DMS153 treated with DMSO at 0.1 percent for 48 hours (cell line): Measurements from ENCODE around the gene SDC1.
A peak's percentile ranks its signal among the peaks of the same experiment; 100 is the strongest.
"Not testable (repeated sequence)": the region's sequence is repeated elsewhere in the genome, so short reads cannot be mapped to it uniquely, and the experiment has no call there.

Source experiments
- DNase-seq: peaks from one replicate; lab custom pipeline; 2025; ENCODE audit not compliant: unreplicated experiment; lab: John Stamatoyannopoulos, UW

The SDC1 gene

DNA sequence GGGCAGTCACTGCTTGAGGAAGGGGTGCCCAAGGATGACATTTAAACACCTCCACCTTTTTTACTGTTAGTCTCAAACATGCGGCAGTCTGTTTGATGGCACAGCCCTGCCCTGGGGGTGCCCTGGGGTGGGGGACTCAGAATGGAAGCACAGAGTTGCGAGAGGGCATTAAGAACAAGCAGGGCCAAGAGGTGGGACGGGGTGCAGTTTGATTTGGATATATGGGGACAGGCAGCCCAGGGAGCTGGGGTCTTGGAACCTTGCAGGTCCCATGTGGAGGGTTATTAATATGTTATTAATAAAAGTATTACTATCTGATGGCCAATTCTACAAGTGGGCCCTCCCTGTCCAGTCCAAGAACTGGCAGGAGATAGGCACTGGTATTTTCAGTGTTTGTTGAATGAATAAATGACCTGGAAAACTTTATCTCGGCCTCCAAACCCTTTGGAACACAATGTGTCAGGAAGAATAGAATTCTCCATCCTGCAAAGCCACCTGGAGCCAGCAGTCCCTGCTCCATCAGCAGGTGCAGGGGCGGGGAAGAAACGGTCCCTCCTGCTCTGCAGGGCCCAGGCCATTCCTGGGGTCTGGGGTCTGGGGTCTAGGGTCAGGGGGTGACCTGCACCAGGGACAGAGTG lies 25.2 kb downstream of the SDC1 start:
- no peak for DNase-seq

DNA sequence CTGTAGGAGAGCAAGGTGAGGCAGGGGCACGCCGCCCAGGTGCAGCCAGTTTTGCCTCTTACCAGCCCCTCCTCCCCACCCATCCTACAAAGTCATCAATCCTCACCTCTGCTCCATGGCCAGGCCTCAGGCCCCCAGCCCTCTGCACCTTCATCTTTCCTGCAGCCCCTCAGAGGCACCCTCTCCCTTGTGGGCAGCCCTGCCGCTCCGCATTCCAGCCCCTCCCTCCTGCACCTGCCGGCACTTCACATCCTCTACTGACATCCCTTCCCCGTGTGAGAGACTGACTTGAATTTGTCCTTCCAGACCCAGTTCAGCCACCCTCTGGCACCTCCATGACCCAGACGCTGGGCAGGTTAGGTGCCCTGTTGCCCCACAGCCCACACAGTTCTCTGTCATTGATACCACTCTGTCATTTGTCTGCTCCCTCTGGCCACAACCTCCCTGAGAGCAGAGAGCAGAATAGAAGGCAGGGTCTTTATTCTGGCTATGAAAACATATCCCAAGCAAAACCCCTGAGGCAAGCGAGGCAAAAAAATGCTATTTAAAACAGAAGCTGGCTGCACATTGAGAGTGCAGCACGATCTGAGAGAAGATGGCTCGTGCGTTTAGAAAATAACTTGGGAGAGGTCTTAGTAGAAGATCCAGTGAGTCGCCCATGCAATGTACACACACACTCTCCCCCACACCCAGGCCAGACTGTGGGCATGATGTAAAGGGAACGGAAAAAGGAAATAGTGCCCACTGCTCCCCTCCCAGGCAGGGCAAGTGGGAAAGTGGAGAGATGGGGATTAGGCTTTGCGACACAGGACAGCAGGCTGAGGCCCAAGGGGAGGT lies 25.9 kb downstream of the SDC1 start:
- DNase-seq: no peak

DNA sequence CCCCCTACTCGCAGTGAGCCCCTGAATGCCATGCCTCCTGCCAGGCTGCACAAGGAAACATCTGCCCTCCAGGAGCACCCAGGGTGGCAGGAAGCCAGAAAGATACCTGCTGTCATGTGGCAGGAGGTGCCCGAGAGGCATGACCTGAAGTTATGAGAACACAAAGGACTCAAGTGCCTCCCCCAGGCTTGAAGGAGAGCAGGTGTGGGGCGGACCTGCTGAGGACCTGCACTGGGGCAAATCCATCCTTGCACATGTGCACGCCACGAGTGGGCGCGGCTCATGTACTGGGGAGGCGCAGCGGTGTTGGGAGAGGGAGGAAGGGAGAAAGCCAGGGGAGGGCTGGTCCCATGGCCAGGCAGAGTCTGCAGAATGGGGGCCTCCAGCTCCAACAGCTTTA lies 26.9 kb downstream of the SDC1 start:
- peak; percentile 61 for DNase-seq

GRCh38 chr2:20197192-20197591 lies 27.7 kb downstream of the SDC1 start:
- no peak for DNase-seq

DNA sequence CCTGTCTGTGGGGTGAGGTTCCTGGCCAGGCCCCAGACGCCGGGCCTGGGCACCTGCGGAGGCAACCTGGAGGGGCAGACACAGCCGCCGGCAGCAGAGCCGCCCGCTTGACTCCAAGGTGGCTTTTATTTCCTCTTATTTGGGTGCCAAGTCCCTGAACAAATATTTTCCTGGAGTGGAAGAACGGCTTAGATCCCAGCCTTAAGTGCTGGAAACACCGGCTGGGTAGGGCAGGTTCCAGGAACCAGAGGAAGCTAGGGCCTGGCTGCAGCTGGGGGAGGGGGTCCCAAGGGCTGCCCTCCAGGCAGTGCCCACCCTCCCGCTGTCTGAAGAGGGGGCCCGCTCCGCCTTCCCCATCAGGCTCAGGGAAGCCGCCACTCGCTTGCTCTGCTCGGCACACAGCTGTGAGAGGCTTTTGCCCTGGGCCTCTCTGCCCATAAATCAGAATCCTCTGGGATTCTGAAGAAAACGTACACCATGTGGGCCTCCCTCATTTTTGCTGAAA lies 28.2 kb downstream of the SDC1 start:
- peak; percentile 55 for DNase-seq

DNA sequence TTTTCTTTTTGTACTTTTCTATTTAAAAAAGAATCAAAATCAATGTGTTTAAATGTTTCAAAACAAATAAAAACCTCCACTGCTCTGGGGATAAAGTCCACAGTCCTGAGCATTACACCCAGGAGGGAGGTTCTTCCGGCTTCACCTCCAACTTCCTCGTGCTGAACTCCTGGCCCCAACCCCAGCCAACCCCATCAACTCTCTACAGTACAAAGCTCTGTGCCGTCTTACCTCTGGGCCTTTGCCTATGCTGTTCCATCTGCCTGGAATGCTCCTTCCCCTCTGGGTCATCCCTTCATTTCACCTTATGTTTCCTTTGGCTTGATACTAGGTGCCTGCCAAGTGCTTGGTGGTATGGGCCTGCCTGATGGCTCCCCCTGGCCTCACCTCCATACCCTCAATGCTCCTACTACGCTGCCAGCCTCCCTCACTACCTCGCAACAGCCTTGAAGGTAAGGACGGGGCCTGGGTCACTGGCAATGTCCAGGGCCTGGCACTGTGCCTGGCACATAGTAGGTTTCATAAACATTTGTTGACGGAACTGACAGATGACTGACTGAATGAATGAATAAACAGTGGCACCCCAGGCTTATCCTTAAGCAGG lies 28.8 kb downstream of the SDC1 start:
- no peak for DNase-seq

DNA sequence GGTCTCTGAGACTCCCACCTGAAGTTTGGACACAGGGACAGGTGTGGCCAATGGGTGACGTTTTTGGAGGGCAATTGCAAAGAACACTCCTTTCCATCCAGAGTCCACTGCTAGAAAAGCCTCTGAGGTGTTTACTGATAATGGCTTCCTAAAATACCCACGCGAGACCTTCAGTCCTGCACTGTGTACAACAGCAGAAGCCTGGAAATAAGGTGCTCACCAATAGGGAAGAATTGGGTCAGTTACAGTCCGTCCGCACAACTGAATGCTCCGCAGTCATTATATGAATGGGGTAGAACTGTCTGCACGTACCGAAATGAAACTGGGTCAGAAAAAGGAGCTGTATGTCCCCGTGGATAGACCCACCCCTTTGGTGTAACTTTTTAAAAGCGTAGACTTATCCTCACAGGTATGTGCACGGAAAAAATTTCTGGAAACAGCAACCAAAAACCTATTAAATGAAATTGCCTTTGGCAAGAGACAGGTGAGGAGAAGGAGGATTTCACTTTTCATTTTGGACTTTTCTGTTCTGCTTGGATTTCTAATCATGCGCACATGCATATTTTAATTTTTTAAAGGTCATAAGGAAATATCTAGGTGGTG lies 29.4 kb downstream of the SDC1 start:
- no peak for DNase-seq

DNA sequence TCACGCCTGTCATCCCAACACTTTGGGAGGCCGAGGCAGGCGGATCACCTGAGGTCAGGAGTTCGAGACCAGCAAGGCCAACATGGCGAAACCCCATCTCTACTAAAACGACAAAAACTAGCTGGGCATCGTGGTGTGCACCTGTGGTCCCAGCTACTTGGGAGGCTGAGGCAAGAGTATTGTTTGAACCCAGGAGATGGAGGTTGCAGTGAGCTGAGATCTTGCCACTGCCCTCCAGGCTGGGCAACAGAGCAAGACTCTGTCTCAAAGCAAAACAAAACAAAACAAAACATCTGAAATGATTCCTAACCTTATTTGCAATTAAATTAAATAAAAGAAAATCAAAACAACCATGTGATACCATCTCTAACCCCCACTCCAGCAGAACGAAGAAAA lies 29.9 kb downstream of the SDC1 start:
- DNase-seq: not testable (repeated sequence)

GRCh38 chr2:20194097-20195015 lies 30.6 kb downstream of the SDC1 start:
- DNase-seq: no peak

DNA sequence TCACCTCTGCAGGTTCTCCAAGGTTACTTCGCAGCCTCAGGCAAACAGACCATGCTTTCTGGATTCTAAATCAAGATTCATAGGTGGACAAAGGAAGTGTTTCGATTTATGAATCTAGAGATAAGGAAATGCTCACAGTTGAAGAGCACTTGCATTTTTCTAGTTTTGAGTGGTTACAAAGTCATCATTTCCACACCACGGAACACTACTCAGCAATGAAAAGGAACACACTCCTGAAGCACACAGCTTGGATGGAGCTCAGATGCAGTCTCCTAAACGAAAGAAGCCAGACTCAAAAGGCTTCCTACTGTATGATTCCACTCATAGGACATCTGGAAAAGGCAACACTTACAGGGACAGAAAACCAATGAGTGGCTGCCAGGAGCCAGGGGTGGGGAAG lies 31.7 kb downstream of the SDC1 start:
- no peak for DNase-seq

DNA sequence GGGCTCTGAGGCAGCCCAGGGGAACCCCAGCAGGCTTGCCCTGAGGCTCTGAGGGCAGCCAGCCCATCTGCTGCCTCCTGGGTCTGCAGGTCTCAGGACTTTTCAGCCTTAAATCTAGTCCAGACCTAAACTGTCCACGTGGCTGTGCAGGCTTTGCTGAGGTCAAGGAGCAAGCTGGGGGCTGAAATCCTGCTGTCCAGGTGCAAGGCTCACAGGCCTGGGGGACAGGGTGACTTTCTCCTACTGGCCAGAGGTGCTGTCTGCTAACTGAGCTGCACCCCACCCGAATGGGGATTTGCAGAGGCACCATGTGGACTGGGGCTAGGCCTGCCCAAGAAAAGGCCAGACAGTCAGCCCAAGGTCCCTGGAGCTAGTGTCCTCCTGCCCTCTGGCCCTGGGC lies 32.1 kb downstream of the SDC1 start:
- no peak for DNase-seq

DNA sequence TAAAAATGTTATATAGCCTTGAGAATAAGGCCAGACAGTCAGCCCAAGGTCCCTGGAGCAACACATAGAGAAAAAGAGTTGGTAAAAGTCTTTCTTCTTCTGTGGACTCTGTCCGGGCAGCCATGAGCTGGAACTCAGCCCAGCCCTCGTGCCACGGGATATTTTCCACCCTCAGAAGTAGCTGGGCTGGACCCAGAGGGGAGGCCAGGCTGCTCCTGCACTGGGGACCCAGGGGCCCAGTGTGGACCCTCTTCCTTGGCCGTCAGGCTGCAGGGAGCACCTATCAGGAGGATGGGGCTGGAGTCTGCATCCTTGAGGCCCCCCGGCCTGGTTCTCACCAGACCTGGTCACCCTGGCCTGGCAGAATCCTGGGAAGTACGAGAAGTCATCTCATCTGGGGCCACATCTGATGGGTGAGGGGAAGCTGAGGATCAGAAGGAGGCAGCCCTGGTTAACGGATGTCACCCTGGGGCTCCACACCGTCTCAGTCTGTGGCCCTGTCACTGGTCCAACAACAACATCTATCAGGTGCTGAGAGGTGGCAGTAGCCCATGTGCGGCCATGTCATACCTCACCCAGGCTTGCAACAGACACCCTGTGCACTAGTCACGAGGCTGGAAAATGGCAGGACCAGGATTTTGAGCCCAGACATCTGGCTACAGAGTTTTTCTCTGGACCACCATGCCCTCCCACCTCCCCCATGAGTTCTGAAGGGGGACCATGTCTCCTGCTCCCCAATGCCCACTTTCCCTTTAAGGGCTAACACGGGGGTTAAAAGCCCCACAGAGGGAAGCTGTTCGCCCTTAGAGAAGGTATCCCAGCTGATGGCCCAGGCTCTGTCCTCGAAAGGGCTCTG lies 33.0 kb downstream of the SDC1 start:
- DNase-seq: no peak

DNA sequence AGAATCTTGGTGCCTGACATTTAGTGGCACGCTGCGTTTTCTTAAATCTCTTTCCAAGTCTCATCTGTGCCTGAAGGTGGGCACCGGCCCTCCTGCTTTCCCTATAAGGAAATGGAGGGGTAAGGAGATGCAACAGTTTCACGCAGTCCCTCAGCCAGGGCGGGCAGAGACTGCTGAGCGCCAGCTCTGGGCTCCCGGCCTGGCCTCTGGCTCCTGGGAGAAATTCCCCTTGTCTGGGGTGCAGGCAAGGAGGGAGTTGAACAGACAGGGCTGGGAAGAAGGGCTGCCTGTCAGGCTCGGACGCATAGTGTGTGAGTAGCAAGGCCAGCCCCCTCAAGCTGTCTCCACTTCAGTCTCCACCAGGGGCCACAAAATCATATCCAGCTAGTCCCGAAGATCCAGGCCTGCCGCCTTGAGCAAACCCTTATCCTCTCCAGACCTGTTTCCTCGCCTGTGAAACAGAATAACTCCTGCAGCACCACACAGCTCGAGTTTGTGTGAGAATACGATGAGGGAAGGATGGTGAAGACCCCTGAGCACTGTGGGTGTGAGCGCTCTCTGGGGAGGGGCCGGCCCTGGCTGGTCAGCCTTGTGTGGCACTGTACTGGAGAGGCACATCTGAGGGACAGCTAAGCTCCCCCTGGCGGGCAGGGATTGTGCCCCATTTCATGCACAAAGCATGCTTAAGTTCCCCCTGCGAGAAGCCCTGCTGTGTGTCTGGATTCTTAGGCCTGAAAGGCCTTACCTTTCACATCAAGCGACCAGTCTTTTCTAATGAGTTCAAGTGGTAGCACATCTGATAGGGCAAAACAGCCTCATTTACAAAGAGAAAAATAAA lies 33.8 kb downstream of the SDC1 start:
- no peak for DNase-seq

DNA sequence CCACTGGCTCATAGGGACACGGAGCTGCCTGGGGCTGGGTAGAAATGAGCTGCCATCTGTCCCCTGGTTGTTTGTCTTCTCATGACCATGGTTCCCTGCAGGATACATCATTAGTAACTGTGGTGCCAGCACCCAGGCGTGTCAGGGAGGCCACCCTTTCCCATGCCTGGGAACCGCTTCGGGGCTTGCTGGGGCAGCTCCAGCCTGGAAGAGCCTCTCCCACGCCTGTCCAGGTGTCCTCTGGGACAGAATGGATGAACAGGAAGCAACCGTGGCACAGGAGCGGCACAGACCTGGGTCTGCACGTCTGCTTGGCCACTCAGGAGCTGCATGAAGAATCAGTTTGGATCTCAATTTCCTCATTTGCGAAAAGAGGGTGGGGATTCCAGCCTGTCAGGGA lies 34.8 kb downstream of the SDC1 start:
- DNase-seq: no peak

GRCh38 chr2:20189299-20189931 lies 35.5 kb downstream of the SDC1 start:
- DNase-seq: no peak

- no peak for DNase-seq
These were observed 36.1 kb downstream of the SDC1 start for GRCh38 chr2:20188851-20189250.

DNA sequence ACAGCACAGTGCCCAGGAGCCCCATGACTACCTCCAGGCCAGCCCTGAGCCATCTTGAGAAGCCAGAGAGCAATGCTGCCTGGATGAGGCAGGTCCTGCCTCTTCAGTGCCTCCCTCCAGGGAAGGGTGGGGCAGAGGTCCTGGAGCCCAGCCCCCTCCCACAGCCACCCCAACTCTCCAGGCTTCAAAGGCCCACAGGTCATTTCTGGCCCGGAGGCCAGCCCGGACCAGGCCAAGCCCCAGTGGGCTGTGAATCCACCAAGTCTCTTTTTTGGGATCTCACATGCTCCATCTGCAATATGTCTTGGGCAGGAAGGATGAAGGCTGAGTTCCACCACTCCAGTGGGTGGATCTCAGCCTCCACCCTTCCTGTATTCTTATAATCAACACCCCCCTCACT lies 36.7 kb downstream of the SDC1 start:
- no peak for DNase-seq

DNA sequence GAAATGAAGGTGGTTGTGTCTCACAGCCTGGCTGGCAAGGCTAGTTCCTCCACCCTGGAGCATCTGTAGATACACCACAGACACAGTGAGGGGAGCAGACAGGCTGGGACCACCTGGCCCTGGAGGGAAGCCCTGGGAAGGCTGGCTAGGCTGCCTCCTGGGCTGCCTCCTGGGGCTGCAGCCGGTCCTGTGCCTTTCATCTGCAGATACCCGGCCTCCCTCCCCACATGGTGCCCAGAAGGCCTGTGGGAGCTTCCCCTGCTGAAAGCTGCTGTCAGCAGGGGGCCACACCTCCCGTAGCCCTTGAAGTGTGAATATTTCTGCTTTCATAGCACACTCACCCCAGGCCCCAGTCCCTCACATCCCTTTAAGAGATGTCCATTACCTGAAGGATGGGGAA lies 37.6 kb downstream of the SDC1 start:
- DNase-seq: no peak

GRCh38 chr2:20186855-20187187 lies 38.1 kb downstream of the SDC1 start:
- DNase-seq: no peak
